HG03354 (cell line): ENCODE results near the gene NOP53.
"Not testable (repeated sequence)": the region's sequence is repeated elsewhere in the genome, so short reads cannot be mapped to it uniquely, and the experiment has no call there.

ENCODE experiments used
- ATAC-seq: cut with Tn5 transposase; IDR thresholded peaks from one replicate; pipeline ENCODE4 v1.9.1; 2021; ENCODE audit warnings: mild to moderate bottlenecking; ENCODE audit not compliant: unreplicated experiment, poor library complexity, severe bottlenecking

Gene NOP53

GRCh38 chr19:47745010-47745901 lies at the start of gene NOP53:
Gene NOP53 (plus strand): TSS chr19:47745546. CDS start chr19:47745560, 14 bp downstream.
- ATAC-seq, result peak; percentile 81

GRCh38 chr19:47696635-47697034 lies 48.7 kb upstream of the NOP53 start:
- no peak for ATAC-seq

- ATAC-seq, result no peak
Observed at GRCh38 chr19:47697863-47698609, 47.3 kb upstream of the NOP53 start.

GRCh38 chr19:47698631-47699359 lies 46.6 kb upstream of the NOP53 start:
- no peak for ATAC-seq

GRCh38 chr19:47699360-47699917 lies 45.9 kb upstream of the NOP53 start:
- ATAC-seq, result no peak

GRCh38 chr19:47700934-47701716 lies 44.2 kb upstream of the NOP53 start:
- no peak for ATAC-seq

GRCh38 chr19:47701717-47702552 lies 43.4 kb upstream of the NOP53 start:
- ATAC-seq, result no peak

- ATAC-seq, result no peak
Observed at GRCh38 chr19:47702671-47703070, 42.7 kb upstream of the NOP53 start.

- ATAC-seq, result no peak
Observed at GRCh38 chr19:47703301-47703700, 42.0 kb upstream of the NOP53 start.

GRCh38 chr19:47704024-47704423 lies 41.3 kb upstream of the NOP53 start:
- ATAC-seq, result no peak

- ATAC-seq, result no peak
Observed at GRCh38 chr19:47704656-47705055, 40.7 kb upstream of the NOP53 start.

- no peak for ATAC-seq
Observed at GRCh38 chr19:47707135-47707925, 38.0 kb upstream of the NOP53 start.

GRCh38 chr19:47711652-47712242 lies 33.6 kb upstream of the NOP53 start:
- ATAC-seq, result no peak

- no peak for ATAC-seq
Observed at GRCh38 chr19:47713046-47714021, 32.0 kb upstream of the NOP53 start, which contains the start of gene EHD2. Gene EHD2 (plus strand): TSS chr19:47713422. CDS start chr19:47716613, 3,191 bp downstream.

GRCh38 chr19:47714339-47714738 lies 31.0 kb upstream of the NOP53 start:
- ATAC-seq, result no peak

GRCh38 chr19:47714855-47715254 lies 30.5 kb upstream of the NOP53 start:
- not testable (repeated sequence) for ATAC-seq
